ENCODE data around the gene MTMR12.
A peak's percentile ranks its signal among the peaks of the same experiment; 100 is the strongest.

MTMR12 gene

GRCh38 chr5:32272746-32273145 is 40.0 kb downstream of the MTMR12 start:
- DNase-seq: no peak

GRCh38 chr5:32270946-32271345 is 41.8 kb downstream of the MTMR12 start:
- no peak for DNase-seq

GRCh38 chr5:32270178-32270577 is 42.6 kb downstream of the MTMR12 start:
- DNase-seq: no peak

- DNase-seq: no peak
Measured at GRCh38 chr5:32265902-32266301, 46.8 kb downstream of the MTMR12 start.

GRCh38 chr5:32264957-32265572 is 47.7 kb downstream of the MTMR12 start:
- DNase-seq: no peak

- no peak for DNase-seq
Measured at GRCh38 chr5:32263684-32264083, 49.1 kb downstream of the MTMR12 start.

GRCh38 chr5:32261198-32261597 is 51.5 kb downstream of the MTMR12 start:
- DNase-seq: no peak

GRCh38 chr5:32259033-32259432 is 53.7 kb downstream of the MTMR12 start:
- no peak for DNase-seq

GRCh38 chr5:32258424-32258823 is 54.3 kb downstream of the MTMR12 start:
- DNase-seq: no peak

GRCh38 chr5:32255540-32255900 is 57.2 kb downstream of the MTMR12 start:
- DNase-seq: no peak

GRCh38 chr5:32254881-32255539 is 57.7 kb downstream of the MTMR12 start:
- DNase-seq: peak; percentile 58

GRCh38 chr5:32251871-32252458 is 60.8 kb downstream of the MTMR12 start:
- no peak for DNase-seq

GRCh38 chr5:32249668-32250067 is 63.1 kb downstream of the MTMR12 start:
- no peak for DNase-seq

- DNase-seq: no peak
Measured at GRCh38 chr5:32245742-32246141, 67.0 kb downstream of the MTMR12 start.

GRCh38 chr5:32244017-32244416 is 68.7 kb downstream of the MTMR12 start:
- no peak for DNase-seq

- no peak for DNase-seq
Measured at GRCh38 chr5:32241034-32241783, 71.5 kb downstream of the MTMR12 start.

- DNase-seq: no peak
Measured at GRCh38 chr5:32239385-32239784, 73.4 kb downstream of the MTMR12 start.

- no peak for DNase-seq
Measured at GRCh38 chr5:32233696-32234447, 78.9 kb downstream of the MTMR12 start.

- DNase-seq: no peak
Measured at GRCh38 chr5:32233220-32233695, 79.5 kb downstream of the MTMR12 start.

- DNase-seq: peak; percentile 52
Measured at GRCh38 chr5:32232441-32233219, 80.1 kb downstream of the MTMR12 start.

- DNase-seq: no peak
Measured at GRCh38 chr5:32231929-32232328, 80.8 kb downstream of the MTMR12 start.

GRCh38 chr5:32231241-32231640 is 81.5 kb downstream of the MTMR12 start:
- DNase-seq: no peak

Data from NCI-H1105 (cell line).